ENCODE measurements around the gene SLC25A46. TPM values are rescaled to one million over a fixed set of nuclear protein-coding genes. Genes with fewer than 3 reads are reported as not detected.

Gene SLC25A46
- total and polyA plus RNA-seq, 9 of the 15 experiments (the other 6 are each of a cell fraction or from before 2014, with no cell fraction given): 7.8 to 47.3 (median 31.8) TPM

DNA sequence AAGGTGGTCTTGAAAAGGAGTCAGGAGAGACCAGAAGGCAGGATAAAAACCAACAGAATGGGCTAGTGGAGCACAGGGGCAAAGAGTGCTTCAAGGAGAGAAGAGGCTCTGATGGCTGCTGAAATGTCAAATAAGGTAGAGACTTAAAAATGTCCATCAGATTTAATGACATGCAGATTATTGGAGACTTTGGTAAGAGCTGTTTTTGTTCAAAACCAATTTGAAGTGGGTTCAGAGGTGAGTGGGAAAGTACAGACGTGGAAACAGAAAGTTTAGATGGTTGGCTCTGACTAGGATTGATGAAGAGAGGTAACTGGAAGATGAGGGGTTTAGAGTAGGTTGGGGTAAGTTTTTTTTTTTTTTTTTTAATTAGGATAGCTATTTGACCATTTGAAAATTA is 14.1 kb downstream of the SLC25A46 start:
- Histone ChIP-seq H3K27ac (ENCODE audit: extremely low read depth, low read depth, low read length) (no peak overlapping the region), H3K4me2 (ENCODE audit: insufficient read depth, low read length) (no peak overlapping the region)
- TF ChIP-seq TAF15 (IDR thresholded peaks at IDR 0.05; ENCODE audit: low read depth, low read length) (no peak), TCF3 (CRISPR knock-in tag; IDR thresholded peaks at IDR 0.05) (no peak), HNRNPUL1 (IDR thresholded peaks at IDR 0.05; ENCODE audit: low read length) (no peak), ZNF699 (CRISPR knock-in tag; IDR thresholded peaks at IDR 0.05; ENCODE audit: insufficient replicate concordance) (no peak), SPI1 (IDR thresholded peaks at IDR 0.05; ENCODE audit: borderline replicate concordance, low read depth, low read length) (no peak), NR3C1 (CRISPR knock-in tag; IDR thresholded peaks at IDR 0.05) (no peak), ZNF121 (CRISPR knock-in tag; conservative IDR thresholded peaks at IDR 0.05) (no peak), RBM22 (IDR thresholded peaks at IDR 0.05; ENCODE audit: low read depth, low read length, poor library complexity, severe bottlenecking) (no peak), KLF6 (CRISPR knock-in tag; IDR thresholded peaks at IDR 0.05; ENCODE audit: borderline replicate concordance) (no peak), TGIF2 (CRISPR knock-in tag; IDR thresholded peaks at IDR 0.05) (no peak), RFX7 (CRISPR knock-in tag; IDR thresholded peaks at IDR 0.05) (no peak), CCAR2 (IDR thresholded peaks at IDR 0.05; ENCODE audit: low read depth, low read length) (no peak), EGR1 (conservative IDR thresholded peaks at IDR 0.05) (no peak), ATF7 (IDR thresholded peaks at IDR 0.05) (no peak), HDAC6 (IDR thresholded peaks at IDR 0.05; ENCODE audit: low read depth, low read length) (no peak)
- TF ChIP-seq, protein P1, sequence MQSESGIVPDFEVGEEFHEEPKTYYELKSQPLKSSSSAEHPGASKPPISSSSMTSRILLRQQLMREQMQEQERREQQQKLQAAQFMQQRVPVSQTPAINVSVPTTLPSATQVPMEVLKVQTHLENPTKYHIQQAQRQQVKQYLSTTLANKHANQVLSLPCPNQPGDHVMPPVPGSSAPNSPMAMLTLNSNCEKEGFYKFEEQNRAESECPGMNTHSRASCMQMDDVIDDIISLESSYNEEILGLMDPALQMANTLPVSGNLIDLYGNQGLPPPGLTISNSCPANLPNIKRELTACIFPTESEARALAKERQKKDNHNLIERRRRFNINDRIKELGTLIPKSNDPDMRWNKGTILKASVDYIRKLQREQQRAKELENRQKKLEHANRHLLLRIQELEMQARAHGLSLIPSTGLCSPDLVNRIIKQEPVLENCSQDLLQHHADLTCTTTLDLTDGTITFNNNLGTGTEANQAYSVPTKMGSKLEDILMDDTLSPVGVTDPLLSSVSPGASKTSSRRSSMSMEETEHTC (IDR thresholded peaks at IDR 0.05): no peak
- TF ChIP-seq, protein P2, sequence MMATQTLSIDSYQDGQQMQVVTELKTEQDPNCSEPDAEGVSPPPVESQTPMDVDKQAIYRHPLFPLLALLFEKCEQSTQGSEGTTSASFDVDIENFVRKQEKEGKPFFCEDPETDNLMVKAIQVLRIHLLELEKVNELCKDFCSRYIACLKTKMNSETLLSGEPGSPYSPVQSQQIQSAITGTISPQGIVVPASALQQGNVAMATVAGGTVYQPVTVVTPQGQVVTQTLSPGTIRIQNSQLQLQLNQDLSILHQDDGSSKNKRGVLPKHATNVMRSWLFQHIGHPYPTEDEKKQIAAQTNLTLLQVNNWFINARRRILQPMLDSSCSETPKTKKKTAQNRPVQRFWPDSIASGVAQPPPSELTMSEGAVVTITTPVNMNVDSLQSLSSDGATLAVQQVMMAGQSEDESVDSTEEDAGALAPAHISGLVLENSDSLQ (IDR thresholded peaks at IDR 0.05): no peak
- TF ChIP-seq, protein P3, sequence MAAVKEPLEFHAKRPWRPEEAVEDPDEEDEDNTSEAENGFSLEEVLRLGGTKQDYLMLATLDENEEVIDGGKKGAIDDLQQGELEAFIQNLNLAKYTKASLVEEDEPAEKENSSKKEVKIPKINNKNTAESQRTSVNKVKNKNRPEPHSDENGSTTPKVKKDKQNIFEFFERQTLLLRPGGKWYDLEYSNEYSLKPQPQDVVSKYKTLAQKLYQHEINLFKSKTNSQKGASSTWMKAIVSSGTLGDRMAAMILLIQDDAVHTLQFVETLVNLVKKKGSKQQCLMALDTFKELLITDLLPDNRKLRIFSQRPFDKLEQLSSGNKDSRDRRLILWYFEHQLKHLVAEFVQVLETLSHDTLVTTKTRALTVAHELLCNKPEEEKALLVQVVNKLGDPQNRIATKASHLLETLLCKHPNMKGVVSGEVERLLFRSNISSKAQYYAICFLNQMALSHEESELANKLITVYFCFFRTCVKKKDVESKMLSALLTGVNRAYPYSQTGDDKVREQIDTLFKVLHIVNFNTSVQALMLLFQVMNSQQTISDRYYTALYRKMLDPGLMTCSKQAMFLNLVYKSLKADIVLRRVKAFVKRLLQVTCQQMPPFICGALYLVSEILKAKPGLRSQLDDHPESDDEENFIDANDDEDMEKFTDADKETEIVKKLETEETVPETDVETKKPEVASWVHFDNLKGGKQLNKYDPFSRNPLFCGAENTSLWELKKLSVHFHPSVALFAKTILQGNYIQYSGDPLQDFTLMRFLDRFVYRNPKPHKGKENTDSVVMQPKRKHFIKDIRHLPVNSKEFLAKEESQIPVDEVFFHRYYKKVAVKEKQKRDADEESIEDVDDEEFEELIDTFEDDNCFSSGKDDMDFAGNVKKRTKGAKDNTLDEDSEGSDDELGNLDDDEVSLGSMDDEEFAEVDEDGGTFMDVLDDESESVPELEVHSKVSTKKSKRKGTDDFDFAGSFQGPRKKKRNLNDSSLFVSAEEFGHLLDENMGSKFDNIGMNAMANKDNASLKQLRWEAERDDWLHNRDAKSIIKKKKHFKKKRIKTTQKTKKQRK (IDR thresholded peaks at IDR 0.05; ENCODE audit: borderline replicate concordance, low read depth, low read length): no peak
- TF ChIP-seq, protein P4, sequence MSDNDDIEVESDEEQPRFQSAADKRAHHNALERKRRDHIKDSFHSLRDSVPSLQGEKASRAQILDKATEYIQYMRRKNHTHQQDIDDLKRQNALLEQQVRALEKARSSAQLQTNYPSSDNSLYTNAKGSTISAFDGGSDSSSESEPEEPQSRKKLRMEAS (CRISPR knock-in tag; IDR thresholded peaks at IDR 0.05): no peak

More for the DNA sequence above, 14.1 kb downstream of the SLC25A46 start:
- Histone ChIP-seq H3K4me1 (replicated peaks in 1 of 2; ENCODE audit: control insufficient read depth in 2 of 2, insufficient read depth in 2 of 2, low read length in 2 of 2) (no peaks in the 10 kb centered on the region), H3K79me2 (ENCODE audit: control insufficient read depth, insufficient read depth, low read length) (no peaks in the 10 kb centered on the region), H2AFZ (ENCODE audit: low read depth, low read length) (no peak overlapping the region), H4K20me1 (replicated peaks; ENCODE audit: control insufficient read depth, insufficient read depth, low read length) (no peaks in the 10 kb centered on the region), H3K36me3 (ENCODE audit: control insufficient read depth, insufficient read depth, low read length) (peaks cover 41% of the 10 kb centered on the region; the same call in 2 of the 3 replicates), H3K4me3 (no peak overlapping the region), H3K9ac (ENCODE audit: insufficient read depth in 1 of 2, low read depth in 2 of 2, low read length in 2 of 2) (no peak overlapping the region), H3K9me3 (replicated peaks; ENCODE audit: control insufficient read depth, insufficient read depth, low read depth, low read length) (no peaks in the 10 kb centered on the region), H3K9me1 (ENCODE audit: control insufficient read depth, insufficient read depth, low read length) (no peaks in the 10 kb centered on the region), H3K27me3 (ENCODE audit: control insufficient read depth in 2 of 2, insufficient read depth in 2 of 2, low read length in 2 of 2) (no peaks in the 10 kb centered on the region)
- in situ Hi-C loops (cut with MboI) (loop anchor here (25.0 kb wide), 2 partner anchors 509 to 759 kb away; partner anchors contain the start of gene STARD4), intact Hi-C loops (cut with micrococcal nuclease) (loop anchor here (10.0 kb wide), 1 partner anchor 342 kb away; the partner anchor contains the start of gene WDR36)
- CTCF ChIA-PET (ENCODE audit: low intra/inter-chr PET ratio): no interaction called here
- ATAC-seq (no peak), FAIRE-seq (no peak), DNase-seq (ENCODE audit: extremely low read depth in 1 of 4, low spot score in 3 of 4) (no peak)
- 100% methylated on average over 1 of the region's 1 CpG for WGBS (ENCODE audit: insufficient coverage, low coverage, missing lambda C conversion rate)
- POLR2A ChIA-PET: interaction anchor here (0.5 kb wide), 1 partner anchor 303 kb away, joined by 4 read pairs; no protein-coding TSS in a partner anchor
- BruUV-seq (replicated peaks): no TSS peak

Data from K562 (cell line).